AG04449 (cell line): ENCODE results near the gene KCND2.

Source experiments
- CTCF ChIA-PET: fragments of 350-600 bp; formaldehyde crosslinking; extraction: SDS; loops from one replicate; lab custom pipeline; 2021; ENCODE audit warnings: antibody characterized with exemption; lab: Yijun Ruan, JAX
- POLR2A ChIA-PET: fragments of 400-600, 350-600 bp; formaldehyde crosslinking; extraction: SDS; loops from one replicate; lab custom pipeline; 2020; ENCODE audit warnings: antibody characterized with exemption, inconsistent platforms; lab: Yijun Ruan, JAX
- DNase-seq: peaks from one replicate; pipeline ENCODE4 v3.0.0-alpha.2; 2010; ENCODE audit warnings: low read depth, low spot score
- H3K4me3 ChIP-seq: 2 replicates; pipeline ENCODE4 v1.5.1; 2011; ENCODE audit warnings: low read depth, mild to moderate bottlenecking, control low read depth, low read length
- CTCF ChIP-seq: IDR thresholded peaks from one replicate; pipeline ENCODE4 v1.5.1; 2011; ENCODE audit warnings: mild to moderate bottlenecking, moderate library complexity, low read length, control low read depth, inconsistent platforms; ENCODE audit not compliant: insufficient read depth; ENCODE audit errors: missing control alignments

Gene KCND2

GRCh38 chr7:120327054-120327453 lies 54.1 kb downstream of the KCND2 start:
- CTCF ChIA-PET: no interaction called here
- no peak for TF ChIP-seq CTCF
- H3K4me3 ChIP-seq: no peak overlapping the region
- POLR2A ChIA-PET: no interaction called here
- no peak for DNase-seq

- ChIA-PET POLR2A (no interaction called here), CTCF (no interaction called here)
- no peak overlapping the region for H3K4me3 ChIP-seq
- no peak for TF ChIP-seq CTCF
- no peak for DNase-seq
Observed at GRCh38 chr7:120332433-120332832, 59.5 kb downstream of the KCND2 start.

GRCh38 chr7:120334475-120334874 lies 61.5 kb downstream of the KCND2 start:
- ChIA-PET POLR2A (no interaction called here), CTCF (no interaction called here)
- DNase-seq: no peak
- H3K4me3 ChIP-seq: no peak overlapping the region
- TF ChIP-seq CTCF: no peak

- TF ChIP-seq CTCF: peak; percentile 28
- H3K4me3 ChIP-seq: no peak overlapping the region
- DNase-seq: no peak
- ChIA-PET CTCF (no interaction called here), POLR2A (no interaction called here)
Observed at GRCh38 chr7:120337308-120337907, 64.4 kb downstream of the KCND2 start.

- H3K4me3 ChIP-seq: no peak overlapping the region
- DNase-seq: no peak
- CTCF ChIA-PET: no interaction called here
- no peak for TF ChIP-seq CTCF
- POLR2A ChIA-PET: no interaction called here
Observed at GRCh38 chr7:120344276-120344675, 71.3 kb downstream of the KCND2 start.

GRCh38 chr7:120353171-120353570 lies 80.2 kb downstream of the KCND2 start:
- H3K4me3 ChIP-seq: no peak overlapping the region
- TF ChIP-seq CTCF: no peak
- ChIA-PET CTCF (no interaction called here), POLR2A (no interaction called here)
- no peak for DNase-seq
